ENCODE results near the gene KCNE2. TPM values are rescaled to one million over a fixed set of nuclear protein-coding genes. Genes with fewer than 3 reads are reported as not detected.

Gene KCNE2
- total RNA-seq, 1 donor from 2014 or later: 0.27 TPM

- Mint-ChIP-seq H3K27me3 (ENCODE audit: low read depth, unreplicated experiment) (peaks cover 12% of the 10 kb centered on the region), H3K36me3 (ENCODE audit: low read depth, unreplicated experiment) (no peaks in the 10 kb centered on the region), H3K27ac (ENCODE audit: unreplicated experiment) (no peak overlapping the region), H3K4me1 (ENCODE audit: low read depth, unreplicated experiment) (no peaks in the 10 kb centered on the region), H3K4me3 (ENCODE audit: unreplicated experiment) (no peak overlapping the region), H3K9me3 (ENCODE audit: unreplicated experiment) (peaks cover 2% of the 10 kb centered on the region)
- no peak for TF ChIP-seq EZH2 (IDR thresholded peaks at IDR 0.05; ENCODE audit: insufficient read depth, low read length)
- TF ChIP-seq, protein P1, sequence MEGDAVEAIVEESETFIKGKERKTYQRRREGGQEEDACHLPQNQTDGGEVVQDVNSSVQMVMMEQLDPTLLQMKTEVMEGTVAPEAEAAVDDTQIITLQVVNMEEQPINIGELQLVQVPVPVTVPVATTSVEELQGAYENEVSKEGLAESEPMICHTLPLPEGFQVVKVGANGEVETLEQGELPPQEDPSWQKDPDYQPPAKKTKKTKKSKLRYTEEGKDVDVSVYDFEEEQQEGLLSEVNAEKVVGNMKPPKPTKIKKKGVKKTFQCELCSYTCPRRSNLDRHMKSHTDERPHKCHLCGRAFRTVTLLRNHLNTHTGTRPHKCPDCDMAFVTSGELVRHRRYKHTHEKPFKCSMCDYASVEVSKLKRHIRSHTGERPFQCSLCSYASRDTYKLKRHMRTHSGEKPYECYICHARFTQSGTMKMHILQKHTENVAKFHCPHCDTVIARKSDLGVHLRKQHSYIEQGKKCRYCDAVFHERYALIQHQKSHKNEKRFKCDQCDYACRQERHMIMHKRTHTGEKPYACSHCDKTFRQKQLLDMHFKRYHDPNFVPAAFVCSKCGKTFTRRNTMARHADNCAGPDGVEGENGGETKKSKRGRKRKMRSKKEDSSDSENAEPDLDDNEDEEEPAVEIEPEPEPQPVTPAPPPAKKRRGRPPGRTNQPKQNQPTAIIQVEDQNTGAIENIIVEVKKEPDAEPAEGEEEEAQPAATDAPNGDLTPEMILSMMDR (IDR thresholded peaks at IDR 0.05; ENCODE audit: insufficient read depth, low read depth, low read length): no peak
- H3K27me3 ChIP-seq (ENCODE audit: insufficient read depth, low read length): peaks cover 5% of the 10 kb centered on the region
- H4K20me1 ChIP-seq (ENCODE audit: insufficient read depth, low read length): no peaks in the 10 kb centered on the region
- no peak overlapping the region for H3K4me3 ChIP-seq (ENCODE audit: insufficient read depth, low read depth, low read length)
- FAIRE-seq (no peak), DNase-seq (ENCODE audit: low read depth) (no peak)
- H3K9ac ChIP-seq (ENCODE audit: low read length): no peak overlapping the region
- no peaks in the 10 kb centered on the region for H3K79me2 ChIP-seq (ENCODE audit: insufficient read depth, low read length)
- H3K27ac ChIP-seq (ENCODE audit: low read depth, low read length): no peak overlapping the region
- H3K36me3 ChIP-seq (ENCODE audit: insufficient read depth, low read length): no peaks in the 10 kb centered on the region
- H3K4me2 ChIP-seq (ENCODE audit: low read length): no peak overlapping the region
- H3K9me3 ChIP-seq (ENCODE audit: insufficient read depth, low read depth, low read length): no peaks in the 10 kb centered on the region
- H3K4me1 ChIP-seq (ENCODE audit: insufficient read depth, low read length): peaks cover 6% of the 10 kb centered on the region
- no peak overlapping the region for H2AFZ ChIP-seq (ENCODE audit: low read depth, low read length)
These were observed 19.9 kb upstream of the KCNE2 start for GRCh38 chr21:34343838-34344381.

GRCh38 chr21:34344584-34344983, 19.2 kb upstream of the KCNE2 start:
- no peaks in the 10 kb centered on the region for H3K79me2 ChIP-seq (ENCODE audit: insufficient read depth, low read length)
- H3K4me2 ChIP-seq (ENCODE audit: low read length): no peak overlapping the region
- no peak overlapping the region for H2AFZ ChIP-seq (ENCODE audit: low read depth, low read length)
- DNase-seq (ENCODE audit: low read depth) (no peak), FAIRE-seq (no peak)
- no peak overlapping the region for H3K9ac ChIP-seq (ENCODE audit: low read length)
- H3K27me3 ChIP-seq (ENCODE audit: insufficient read depth, low read length): peaks cover 5% of the 10 kb centered on the region
- Mint-ChIP-seq H3K27ac (ENCODE audit: unreplicated experiment) (no peak overlapping the region), H3K4me3 (ENCODE audit: unreplicated experiment) (no peak overlapping the region), H3K9me3 (ENCODE audit: unreplicated experiment) (peaks cover 2% of the 10 kb centered on the region), H3K27me3 (ENCODE audit: low read depth, unreplicated experiment) (peaks cover 12% of the 10 kb centered on the region), H3K4me1 (ENCODE audit: low read depth, unreplicated experiment) (no peaks in the 10 kb centered on the region), H3K36me3 (ENCODE audit: low read depth, unreplicated experiment) (no peaks in the 10 kb centered on the region)
- H4K20me1 ChIP-seq (ENCODE audit: insufficient read depth, low read length): no peaks in the 10 kb centered on the region
- no peaks in the 10 kb centered on the region for H3K9me3 ChIP-seq (ENCODE audit: insufficient read depth, low read depth, low read length)
- no peak for TF ChIP-seq EZH2 (IDR thresholded peaks at IDR 0.05; ENCODE audit: insufficient read depth, low read length)
- TF ChIP-seq, protein P1 (IDR thresholded peaks at IDR 0.05; ENCODE audit: insufficient read depth, low read depth, low read length): no peak
- H3K4me1 ChIP-seq (ENCODE audit: insufficient read depth, low read length): peaks cover 6% of the 10 kb centered on the region
- H3K4me3 ChIP-seq (ENCODE audit: insufficient read depth, low read depth, low read length): no peak overlapping the region
- H3K36me3 ChIP-seq (ENCODE audit: insufficient read depth, low read length): no peaks in the 10 kb centered on the region
- no peak overlapping the region for H3K27ac ChIP-seq (ENCODE audit: low read depth, low read length)

DNA sequence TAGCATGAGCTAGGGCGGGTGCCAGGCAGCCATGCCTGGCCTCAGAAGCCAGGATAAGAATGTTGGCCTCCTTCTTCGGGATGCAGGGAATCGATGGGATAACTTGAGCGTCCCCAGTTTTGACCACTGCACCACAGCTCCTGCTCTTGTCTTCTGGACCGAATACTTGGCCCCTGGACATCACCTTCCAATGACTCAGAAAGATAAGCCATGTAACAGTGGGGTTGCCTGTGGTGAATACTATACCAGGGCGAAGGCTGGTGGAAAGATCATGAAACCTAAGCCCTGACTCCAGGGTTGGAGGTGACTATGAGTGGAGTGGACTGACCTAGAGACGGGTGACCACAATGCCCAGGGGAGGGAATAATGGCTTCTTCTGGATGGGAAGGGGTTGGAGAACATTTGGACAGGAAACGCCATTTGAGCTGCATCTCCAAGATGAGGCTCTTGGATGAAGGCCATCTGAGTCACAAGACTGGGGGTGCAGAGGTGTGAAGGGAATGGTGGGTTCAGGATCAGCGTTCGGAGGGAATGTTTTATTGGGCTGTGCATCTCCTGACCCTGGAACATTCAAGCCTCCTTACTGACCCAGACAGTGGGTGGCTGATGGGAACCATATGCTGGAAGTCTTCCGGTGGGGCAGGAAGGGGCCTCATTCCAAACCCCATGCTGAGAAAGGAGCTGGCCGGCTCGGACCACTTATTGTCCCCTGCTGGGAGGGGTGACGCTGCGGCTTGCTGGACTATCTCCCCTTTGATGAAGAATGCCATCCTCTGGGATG, 18.5 kb upstream of the KCNE2 start:
- H3K27me3 Mint-ChIP-seq (ENCODE audit: low read depth, unreplicated experiment): peaks cover 12% of the 10 kb centered on the region
- H3K36me3 Mint-ChIP-seq (ENCODE audit: low read depth, unreplicated experiment): no peaks in the 10 kb centered on the region
- Histone ChIP-seq H3K4me2 (ENCODE audit: low read length) (peak overlapping the region; percentile 3), H4K20me1 (ENCODE audit: insufficient read depth, low read length) (no peaks in the 10 kb centered on the region), H2AFZ (ENCODE audit: low read depth, low read length) (no peak overlapping the region), H3K4me3 (ENCODE audit: insufficient read depth, low read depth, low read length) (no peak overlapping the region), H3K9me3 (ENCODE audit: insufficient read depth, low read depth, low read length) (no peaks in the 10 kb centered on the region), H3K27ac (ENCODE audit: low read depth, low read length) (no peak overlapping the region), H3K36me3 (ENCODE audit: insufficient read depth, low read length) (no peaks in the 10 kb centered on the region), H3K27me3 (ENCODE audit: insufficient read depth, low read length) (peaks cover 5% of the 10 kb centered on the region), H3K79me2 (ENCODE audit: insufficient read depth, low read length) (no peaks in the 10 kb centered on the region), H3K9ac (ENCODE audit: low read length) (no peak overlapping the region), H3K4me1 (ENCODE audit: insufficient read depth, low read length) (peaks cover 6% of the 10 kb centered on the region)
- TF ChIP-seq, protein P1 (IDR thresholded peaks at IDR 0.05; ENCODE audit: insufficient read depth, low read depth, low read length): no peak
- no peak for TF ChIP-seq EZH2 (IDR thresholded peaks at IDR 0.05; ENCODE audit: insufficient read depth, low read length)
- DNase-seq (ENCODE audit: low read depth) (no peak), FAIRE-seq (peak; percentile 5)
- peaks cover 2% of the 10 kb centered on the region for H3K9me3 Mint-ChIP-seq (ENCODE audit: unreplicated experiment)
- no peak overlapping the region for H3K27ac Mint-ChIP-seq (ENCODE audit: unreplicated experiment)
- H3K4me1 Mint-ChIP-seq (ENCODE audit: low read depth, unreplicated experiment): no peaks in the 10 kb centered on the region
- H3K4me3 Mint-ChIP-seq (ENCODE audit: unreplicated experiment): no peak overlapping the region

All from astrocyte (in vitro differentiated cells and primary cell).